SU-DHL-6 (cell line): ENCODE data around the gene MATN1.

Source experiments
- EZH2phosphoT487 ChIP-seq: fragments of 200-600 bp; sonication (generic), shearing (Covaris generic); conservative IDR thresholded peaks from 2 replicates; pipeline ENCODE4 v1.6.1; 2018; ENCODE audit warnings: mild to moderate bottlenecking, antibody characterized with exemption, low read length, moderate library complexity, mixed read lengths
- TF ChIP-seq, protein P1 (sequence below): fragments of 200-600 bp; sonication (generic); IDR thresholded peaks from one replicate; pipeline ENCODE4 v1.5.1; 2017; ENCODE audit warnings: antibody characterized with exemption, mild to moderate bottlenecking, low read length, moderate library complexity; ENCODE audit not compliant: insufficient read depth, poor library complexity, severe bottlenecking

DNA sequence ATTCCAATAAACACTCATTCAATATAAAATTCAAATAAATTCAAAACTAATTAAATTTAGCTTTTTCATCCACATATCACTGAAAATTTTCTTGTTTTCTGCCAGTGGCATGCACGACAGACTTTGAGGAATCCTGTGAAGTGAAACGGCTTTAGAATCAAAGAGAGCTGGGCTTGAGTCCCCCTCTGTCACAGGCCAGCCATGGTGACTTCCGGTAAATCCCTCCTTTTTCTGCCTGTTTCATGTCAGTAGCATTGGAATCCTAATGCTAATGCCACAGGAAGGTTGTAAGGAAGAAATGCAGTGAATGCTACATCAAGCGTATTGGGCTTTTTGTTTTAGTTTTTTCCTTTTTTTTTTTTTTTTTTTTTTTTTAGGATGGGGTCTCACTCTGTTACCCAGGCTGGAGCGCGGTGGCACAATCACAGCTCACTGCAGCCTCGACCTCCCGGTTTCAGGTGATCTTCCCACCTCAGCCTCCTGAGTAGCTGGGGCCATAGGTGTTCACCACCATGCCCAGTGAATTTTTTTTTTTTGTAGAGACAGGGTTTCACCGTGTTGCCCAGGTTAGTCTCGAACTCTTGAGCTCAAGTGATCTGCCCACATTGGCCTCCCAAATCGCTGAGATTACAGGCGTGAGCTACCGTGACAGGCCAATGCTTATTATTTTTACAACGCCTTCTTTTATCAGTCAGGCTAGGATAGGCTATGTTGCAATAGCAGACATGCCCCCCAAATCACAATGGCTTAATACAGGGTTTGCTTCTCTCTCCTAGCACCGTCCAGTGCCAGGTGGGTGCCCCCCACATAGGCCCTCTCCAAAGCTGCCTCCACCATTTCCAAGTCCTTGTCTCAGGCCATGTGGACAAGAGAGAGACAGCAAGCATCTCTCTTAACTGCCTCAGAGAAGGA is 3.6 kb upstream of the MATN1 start:
- TF ChIP-seq, protein P1, sequence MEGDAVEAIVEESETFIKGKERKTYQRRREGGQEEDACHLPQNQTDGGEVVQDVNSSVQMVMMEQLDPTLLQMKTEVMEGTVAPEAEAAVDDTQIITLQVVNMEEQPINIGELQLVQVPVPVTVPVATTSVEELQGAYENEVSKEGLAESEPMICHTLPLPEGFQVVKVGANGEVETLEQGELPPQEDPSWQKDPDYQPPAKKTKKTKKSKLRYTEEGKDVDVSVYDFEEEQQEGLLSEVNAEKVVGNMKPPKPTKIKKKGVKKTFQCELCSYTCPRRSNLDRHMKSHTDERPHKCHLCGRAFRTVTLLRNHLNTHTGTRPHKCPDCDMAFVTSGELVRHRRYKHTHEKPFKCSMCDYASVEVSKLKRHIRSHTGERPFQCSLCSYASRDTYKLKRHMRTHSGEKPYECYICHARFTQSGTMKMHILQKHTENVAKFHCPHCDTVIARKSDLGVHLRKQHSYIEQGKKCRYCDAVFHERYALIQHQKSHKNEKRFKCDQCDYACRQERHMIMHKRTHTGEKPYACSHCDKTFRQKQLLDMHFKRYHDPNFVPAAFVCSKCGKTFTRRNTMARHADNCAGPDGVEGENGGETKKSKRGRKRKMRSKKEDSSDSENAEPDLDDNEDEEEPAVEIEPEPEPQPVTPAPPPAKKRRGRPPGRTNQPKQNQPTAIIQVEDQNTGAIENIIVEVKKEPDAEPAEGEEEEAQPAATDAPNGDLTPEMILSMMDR: no peak
- TF ChIP-seq EZH2phosphoT487: no peak
